Raji (cell line): Measurements from ENCODE around the gene NEDD9.
A peak's percentile ranks its signal among the peaks of the same experiment; 100 is the strongest.

Source experiments
- POLR2A ChIP-seq: IDR thresholded peaks from 2 replicates; pipeline ENCODE4 v1.6.1; 2011; ENCODE audit warnings: low read depth, low read length, control low read depth; ENCODE audit not compliant: insufficient read depth

The NEDD9 gene

GRCh38 chr6:11232193-11232769, at the start of gene NEDD9:
TSS of gene NEDD9 (minus strand) at chr6:11232668. CDS start at chr6:11232515, 153 bp downstream.
- TF ChIP-seq POLR2A: peak; percentile 57

- TF ChIP-seq POLR2A: no peak
These were observed 49.8 kb upstream of the NEDD9 start for GRCh38 chr6:11282245-11282644.

- no peak for TF ChIP-seq POLR2A
These were observed 47.9 kb upstream of the NEDD9 start for GRCh38 chr6:11280394-11280793.

GRCh38 chr6:11279284-11279689, 46.8 kb upstream of the NEDD9 start:
- no peak for TF ChIP-seq POLR2A

GRCh38 chr6:11278207-11278559, 45.7 kb upstream of the NEDD9 start:
- no peak for TF ChIP-seq POLR2A

GRCh38 chr6:11277275-11278206, 45.1 kb upstream of the NEDD9 start:
- TF ChIP-seq POLR2A: no peak

GRCh38 chr6:11276911-11277274, 44.4 kb upstream of the NEDD9 start:
- TF ChIP-seq POLR2A: no peak

GRCh38 chr6:11276228-11276627, 43.8 kb upstream of the NEDD9 start:
- no peak for TF ChIP-seq POLR2A

- TF ChIP-seq POLR2A: no peak
These were observed 43.1 kb upstream of the NEDD9 start for GRCh38 chr6:11275598-11275997.

GRCh38 chr6:11273406-11274065, 41.1 kb upstream of the NEDD9 start:
- no peak for TF ChIP-seq POLR2A

- TF ChIP-seq POLR2A: no peak
These were observed 40.2 kb upstream of the NEDD9 start for GRCh38 chr6:11272491-11273192.

- no peak for TF ChIP-seq POLR2A
These were observed 39.0 kb upstream of the NEDD9 start for GRCh38 chr6:11271228-11272020.

- TF ChIP-seq POLR2A: no peak
These were observed 37.9 kb upstream of the NEDD9 start for GRCh38 chr6:11270030-11271027.
